ENCODE data around the gene HSF4. TPM values are rescaled to one million over a fixed set of nuclear protein-coding genes. Genes with fewer than 3 reads are reported as not detected.

HSF4 gene
- total RNA-seq, 1 experiment from 2014 or later: 1.2 TPM

DNA sequence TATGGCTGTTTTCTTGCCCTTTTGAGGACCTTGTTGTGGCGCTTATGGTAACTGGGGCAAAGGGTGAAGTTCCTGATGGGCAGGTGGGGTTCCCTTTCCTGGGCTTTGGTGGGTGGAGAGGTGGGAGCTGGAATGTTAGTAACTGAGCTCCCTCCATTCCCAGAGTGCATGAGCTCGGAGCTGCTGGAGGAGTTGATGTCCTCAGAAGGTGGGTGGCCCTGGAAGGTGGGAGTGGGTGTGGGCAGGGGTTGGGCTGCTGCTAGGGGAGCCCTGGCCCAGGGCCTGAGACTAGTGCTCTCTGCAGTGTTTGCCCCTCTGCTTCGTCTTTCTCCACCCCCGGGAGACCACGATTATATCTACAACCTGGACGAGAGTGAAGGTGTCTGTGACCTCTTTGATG, 33.2 kb downstream of the HSF4 start:
- H3K36me3 Mint-ChIP-seq (ENCODE audit: insufficient read depth in 1 of 3, low read depth in 3 of 3): peaks cover 39 to 75% (median 55%) of the 10 kb centered on the region in 3 experiments
- H3K9ac ChIP-seq (ENCODE audit: extremely low read depth, insufficient read length, low read length): no peak overlapping the region
- DNase-seq: no peak

More for the DNA sequence above, 33.2 kb downstream of the HSF4 start:
- no peak overlapping the region for H2BK5ac ChIP-seq (ENCODE audit: insufficient read length, low read length)
- Mint-ChIP-seq H3K27me3 (ENCODE audit: low read depth) (0 out of 2 replicates have a peak, but pooled peaks cover 2% of the 10 kb centered on the region), H3K9me3 (no peaks in the 10 kb centered on the region), H3K27ac (no peak overlapping the region), H3K4me3 (no peak overlapping the region), H3K4me1 (peaks cover 14 to 25% of the 10 kb centered on the region in 2 experiments)
- peaks cover 3% of the 10 kb centered on the region for H3K23me2 ChIP-seq (ENCODE audit: insufficient read length, low read depth, low read length, poor library complexity, severe bottlenecking)
- H4K8ac ChIP-seq (replicated peaks; ENCODE audit: insufficient read length, low read depth, low read length): no peak overlapping the region
- no peak overlapping the region for H2AFZ ChIP-seq (ENCODE audit: low read length)
- no peaks in the 10 kb centered on the region for H4K20me1 ChIP-seq (ENCODE audit: control insufficient read depth, insufficient read depth, insufficient read length)
- no peaks in the 10 kb centered on the region for H3K27me3 ChIP-seq (ENCODE audit: insufficient read depth, low read length)
- no peak overlapping the region for H3K27ac ChIP-seq (ENCODE audit: insufficient read length, low read depth, low read length)
- H2BK120ac ChIP-seq (ENCODE audit: low read depth, low read length, poor library complexity, severe bottlenecking): no peak overlapping the region
- no peak overlapping the region for H2BK12ac ChIP-seq (ENCODE audit: insufficient read length, low read depth, low read length)
- H3K56ac ChIP-seq (ENCODE audit: insufficient read length, low read depth, low read length): no peak overlapping the region
- no CpG with 5 or more reads among the region's 6 CpGs for WGBS (ENCODE audit: extremely low coverage, insufficient read length, low lambda C conversion rate)
- peaks cover 8% of the 10 kb centered on the region for H3K79me1 ChIP-seq (ENCODE audit: insufficient read depth, low read depth, low read length, poor library complexity, severe bottlenecking)
- H3K4me1 ChIP-seq (ENCODE audit: insufficient read depth, low read length): no peaks in the 10 kb centered on the region
- H4K5ac ChIP-seq (ENCODE audit: insufficient read length, low read depth, low read length): no peak overlapping the region
- H3K4ac ChIP-seq (ENCODE audit: low read depth, low read length): no peak overlapping the region
- H2AK5ac ChIP-seq (ENCODE audit: insufficient read length, low read length): no peak overlapping the region
- peaks cover 8% of the 10 kb centered on the region; the same call in 1 of the 2 replicates for H3K79me2 ChIP-seq (ENCODE audit: insufficient read depth, low read length)
- H3T11ph ChIP-seq (ENCODE audit: low read length): no peak overlapping the region
- H3K18ac ChIP-seq (ENCODE audit: insufficient read length, low read depth, low read length): no peak overlapping the region
- H3K14ac ChIP-seq (ENCODE audit: insufficient read depth, low read length): no peak overlapping the region
- no peak overlapping the region for H2BK20ac ChIP-seq (ENCODE audit: low read depth, low read length, poor library complexity, severe bottlenecking)
- no peak overlapping the region for H4K91ac ChIP-seq (ENCODE audit: insufficient read length, low read depth, low read length)
- TF ChIP-seq, protein P1, sequence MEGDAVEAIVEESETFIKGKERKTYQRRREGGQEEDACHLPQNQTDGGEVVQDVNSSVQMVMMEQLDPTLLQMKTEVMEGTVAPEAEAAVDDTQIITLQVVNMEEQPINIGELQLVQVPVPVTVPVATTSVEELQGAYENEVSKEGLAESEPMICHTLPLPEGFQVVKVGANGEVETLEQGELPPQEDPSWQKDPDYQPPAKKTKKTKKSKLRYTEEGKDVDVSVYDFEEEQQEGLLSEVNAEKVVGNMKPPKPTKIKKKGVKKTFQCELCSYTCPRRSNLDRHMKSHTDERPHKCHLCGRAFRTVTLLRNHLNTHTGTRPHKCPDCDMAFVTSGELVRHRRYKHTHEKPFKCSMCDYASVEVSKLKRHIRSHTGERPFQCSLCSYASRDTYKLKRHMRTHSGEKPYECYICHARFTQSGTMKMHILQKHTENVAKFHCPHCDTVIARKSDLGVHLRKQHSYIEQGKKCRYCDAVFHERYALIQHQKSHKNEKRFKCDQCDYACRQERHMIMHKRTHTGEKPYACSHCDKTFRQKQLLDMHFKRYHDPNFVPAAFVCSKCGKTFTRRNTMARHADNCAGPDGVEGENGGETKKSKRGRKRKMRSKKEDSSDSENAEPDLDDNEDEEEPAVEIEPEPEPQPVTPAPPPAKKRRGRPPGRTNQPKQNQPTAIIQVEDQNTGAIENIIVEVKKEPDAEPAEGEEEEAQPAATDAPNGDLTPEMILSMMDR (conservative IDR thresholded peaks at IDR 0.05): no peak
- no peaks in the 10 kb centered on the region for H3K9me3 ChIP-seq (ENCODE audit: control insufficient read depth, low read depth, low read length)
- H3K4me2 ChIP-seq (ENCODE audit: insufficient read depth, insufficient read length, low read length): no peak overlapping the region
- no peak overlapping the region for H2BK15ac ChIP-seq (ENCODE audit: low read depth, low read length)
- H3K23ac ChIP-seq (ENCODE audit: insufficient read length, low read depth, low read length): no peak overlapping the region

Data from H9 (cell line).